ENCODE results near the gene DUS2.

DUS2 gene

GRCh38 chr16:68022728-68023537 is at the start of gene DUS2, which contains the start of gene DDX28:
Gene DUS2, plus strand, starts transcription at chr16:68023284. Its CDS starts 14,740 bp downstream, at chr16:68038024.
Gene DDX28, minus strand, starts transcription at chr16:68023232. Its CDS starts 30 bp downstream, at chr16:68023202.
- no peak for TF ChIP-seq CTCF (IDR thresholded peaks at IDR 0.05)

GRCh38 chr16:67975321-67976105 is 47.6 kb upstream of the DUS2 start:
- no peak for TF ChIP-seq CTCF (IDR thresholded peaks at IDR 0.05)

- TF ChIP-seq CTCF (IDR thresholded peaks at IDR 0.05) = no peak
Measured at GRCh38 chr16:67976205-67976604, 46.9 kb upstream of the DUS2 start.

- no peak for TF ChIP-seq CTCF (IDR thresholded peaks at IDR 0.05)
Measured at GRCh38 chr16:67977005-67977404, 46.1 kb upstream of the DUS2 start.

- no peak for TF ChIP-seq CTCF (IDR thresholded peaks at IDR 0.05)
Measured at GRCh38 chr16:67977469-67978227, 45.4 kb upstream of the DUS2 start.

GRCh38 chr16:67979955-67980678 is 43.0 kb upstream of the DUS2 start, which contains the start of gene DPEP3:
Gene DPEP3, minus strand, starts transcription at chr16:67980499. Its CDS starts 119 bp downstream, at chr16:67980380.
- TF ChIP-seq CTCF (IDR thresholded peaks at IDR 0.05) = no peak

All from LNCAP (cell line).